VCaP (cell line): Measurements from ENCODE around the gene BOLL.
A peak's percentile ranks its signal among the peaks of the same experiment; 100 is the strongest.
"Not testable (repeated sequence)": the region's sequence is repeated elsewhere in the genome, so short reads cannot be mapped to it uniquely, and the experiment has no call there.

Experiments
- H3K27ac ChIP-seq: fragments of 450-650 bp; 2 replicates; pipeline ENCODE4 v1.5.1; 2017
- CTCF ChIP-seq: fragments of 450-650 bp; conservative IDR thresholded peaks from 2 replicates; pipeline ENCODE4 v1.5.1; 2017; ENCODE audit warnings: mild to moderate bottlenecking, moderate library complexity

Gene BOLL

GRCh38 chr2:197759013-197759412 lies 26.1 kb downstream of the BOLL start:
- no peak for TF ChIP-seq CTCF
- H3K27ac ChIP-seq: no peak overlapping the region

- TF ChIP-seq CTCF: no peak
- no peak overlapping the region for H3K27ac ChIP-seq
These were observed 44.9 kb downstream of the BOLL start for GRCh38 chr2:197740200-197740599.

- peak overlapping the region; percentile 61 for H3K27ac ChIP-seq
These were observed 56.3 kb downstream of the BOLL start for GRCh38 chr2:197728555-197729544.

GRCh38 chr2:197727011-197727410 lies 58.1 kb downstream of the BOLL start:
- no peak for TF ChIP-seq CTCF
- no peak overlapping the region for H3K27ac ChIP-seq

- TF ChIP-seq CTCF: no peak
- H3K27ac ChIP-seq: no peak overlapping the region
These were observed 67.3 kb downstream of the BOLL start for GRCh38 chr2:197717863-197718262.

- no peak overlapping the region for H3K27ac ChIP-seq
- TF ChIP-seq CTCF: no peak
These were observed 71.8 kb downstream of the BOLL start for GRCh38 chr2:197713271-197713670.

GRCh38 chr2:197711578-197711977 lies 73.5 kb downstream of the BOLL start:
- no peak for TF ChIP-seq CTCF
- no peak overlapping the region for H3K27ac ChIP-seq

GRCh38 chr2:197710424-197711042 lies 74.6 kb downstream of the BOLL start:
- no peak overlapping the region for H3K27ac ChIP-seq
- TF ChIP-seq CTCF: no peak

- H3K27ac ChIP-seq: not testable (repeated sequence)
These were observed 76.0 kb downstream of the BOLL start for GRCh38 chr2:197709140-197709539.
